SH-SY5Y (cell line): Measurements from ENCODE around the gene NCBP1.

ENCODE experiments used
- GATA2 ChIP-seq: IDR thresholded peaks from 2 replicates; pipeline ENCODE4 v1.6.1; 2011; ENCODE audit warnings: mild to moderate bottlenecking, low read depth, low read length
- GATA3 ChIP-seq: IDR thresholded peaks from 2 replicates; pipeline ENCODE4 v1.6.1; 2011; ENCODE audit warnings: low read depth, mild to moderate bottlenecking, low read length, moderate library complexity

NCBP1 gene

GRCh38 chr9:97722331-97722730 is 88.7 kb downstream of the NCBP1 start:
- TF ChIP-seq GATA2 (no peak), GATA3 (no peak)
